Hematopoietic multipotent progenitor cell (in vitro differentiated cells): ENCODE data around the gene TST. TPM values are rescaled to one million over a fixed set of nuclear protein-coding genes. Genes with fewer than 3 reads are reported as not detected.
"Not testable (repeated sequence)": the region's sequence is repeated elsewhere in the genome, so short reads cannot be mapped to it uniquely, and the experiment has no call there.

Source experiments
- DNase-seq, 3 donors: peaks; one replicate each; pipeline ENCODE4 v3.0.0-alpha.2; 2011 to 2015; ENCODE audit warnings: low read depth in 2 of 3, low spot score in 2 of 3
- total RNA-seq: library from RNA; depleted of rRNA; stranded (reverse); fragments of >200 nt; gene quantifications from one replicate; pipeline ENCODE4 v1.2.3, GENCODE V29; 2012

Gene TST
- total RNA-seq, 1 donor = 35.0 TPM

DNA sequence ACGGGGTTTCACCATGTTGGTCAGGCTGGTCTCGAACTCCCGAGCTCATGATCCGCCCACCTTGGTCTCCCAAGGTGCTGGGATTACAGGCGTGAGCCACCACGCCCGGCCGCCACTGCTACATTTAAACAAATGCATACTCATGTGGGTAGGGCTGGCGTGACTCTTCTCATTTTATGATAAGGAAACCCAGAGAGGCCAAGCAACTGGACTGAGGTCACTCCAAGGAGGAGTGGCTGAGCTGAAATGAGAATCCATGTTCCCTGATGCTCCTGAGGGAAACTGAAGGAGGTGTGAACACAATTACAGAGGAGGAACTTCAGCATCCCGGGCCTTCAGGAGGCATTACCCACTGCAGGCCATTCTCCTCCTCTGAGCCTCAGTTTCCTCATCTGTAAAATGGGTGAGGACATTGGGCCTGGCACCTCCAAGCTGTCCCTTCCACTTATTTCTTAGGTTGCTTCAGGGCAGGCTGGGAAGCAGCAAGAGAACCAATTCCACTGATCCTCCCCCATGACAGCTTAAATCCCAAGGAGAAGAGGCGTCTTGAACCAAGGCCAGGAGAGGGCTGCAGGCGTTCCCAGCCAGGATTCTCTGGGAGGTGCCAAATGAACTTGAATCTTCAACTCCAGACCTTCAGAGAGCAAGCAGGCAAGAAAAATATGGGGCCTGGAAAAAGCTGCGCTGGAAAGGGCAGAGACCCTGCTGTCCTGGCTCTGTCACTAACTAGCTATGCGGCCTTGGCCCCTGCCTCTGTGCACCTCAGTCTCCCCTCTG is 2.9 kb downstream of the TST start:
- DNase-seq = no peak

DNA sequence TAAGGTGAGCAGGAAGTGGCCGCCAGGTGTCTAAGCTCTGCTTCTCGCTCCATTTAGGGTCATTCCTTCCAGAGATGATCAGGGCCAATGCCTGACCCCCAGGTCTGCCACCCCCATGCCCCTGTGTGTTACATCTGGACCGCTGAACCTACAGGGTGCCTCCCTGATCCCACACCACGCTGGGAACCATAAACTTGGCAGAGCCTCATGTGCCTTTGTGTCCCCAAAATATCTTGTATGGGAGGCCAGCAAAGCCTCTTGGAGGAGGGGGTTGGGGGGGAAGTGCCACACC is 3.7 kb downstream of the TST start:
- DNase-seq = no peak

DNA sequence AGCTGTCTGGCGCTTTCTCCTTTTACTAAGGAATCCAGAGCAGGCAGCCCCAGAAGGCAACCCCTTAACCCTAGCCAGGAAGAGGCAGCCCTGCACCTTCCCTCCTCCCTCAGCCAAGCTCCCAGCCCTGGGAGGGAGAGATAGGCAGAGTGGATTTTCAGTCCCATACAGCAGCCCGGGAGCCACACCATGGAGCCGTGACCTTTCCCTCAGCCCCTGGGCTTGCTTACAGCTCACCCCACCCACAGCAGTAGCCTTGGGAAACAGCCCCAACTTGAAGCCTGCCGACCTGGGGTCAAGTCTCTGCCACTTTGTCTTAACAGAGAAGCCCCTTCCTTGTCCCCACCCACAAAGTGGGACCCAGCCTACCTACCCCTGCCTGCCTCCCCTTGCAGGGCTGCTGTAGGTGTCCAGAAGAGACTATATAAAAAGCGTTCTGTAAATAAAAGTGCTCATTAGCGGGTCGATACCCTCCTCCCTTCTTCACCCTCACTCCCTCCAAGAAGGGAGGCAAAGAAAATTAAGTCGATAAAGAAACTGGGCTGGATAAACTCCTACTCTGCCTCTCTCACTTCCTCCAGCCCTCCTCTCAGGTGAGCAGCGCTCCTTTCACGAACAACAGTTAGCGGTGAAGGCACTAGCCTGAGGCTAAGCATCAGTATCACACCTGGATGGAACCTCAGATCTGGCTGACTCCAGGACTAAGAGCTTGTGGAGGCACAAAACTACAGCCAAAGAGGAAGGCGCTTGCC is 4.2 kb downstream of the TST start:
- DNase-seq = no peak

DNA sequence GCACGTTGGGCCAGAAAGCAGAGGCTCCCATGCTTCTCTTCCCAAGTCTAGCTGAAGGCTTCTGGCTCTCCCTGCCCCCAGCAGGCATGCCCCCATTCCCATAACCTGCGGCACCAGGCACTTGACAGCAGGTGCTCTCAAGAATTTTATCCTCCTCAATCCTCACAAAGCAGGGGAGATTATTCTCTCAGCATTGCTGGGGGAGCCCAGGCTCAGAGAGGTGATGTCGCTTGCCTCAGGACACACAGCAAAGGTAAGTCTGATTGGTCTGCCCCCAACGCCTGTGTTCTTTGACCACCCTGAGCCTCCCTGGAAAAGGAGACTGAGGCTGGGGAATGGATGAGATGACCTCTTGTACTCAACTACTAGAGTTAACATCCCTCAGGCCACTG is 4.8 kb downstream of the TST start:
- no peak for DNase-seq

DNA sequence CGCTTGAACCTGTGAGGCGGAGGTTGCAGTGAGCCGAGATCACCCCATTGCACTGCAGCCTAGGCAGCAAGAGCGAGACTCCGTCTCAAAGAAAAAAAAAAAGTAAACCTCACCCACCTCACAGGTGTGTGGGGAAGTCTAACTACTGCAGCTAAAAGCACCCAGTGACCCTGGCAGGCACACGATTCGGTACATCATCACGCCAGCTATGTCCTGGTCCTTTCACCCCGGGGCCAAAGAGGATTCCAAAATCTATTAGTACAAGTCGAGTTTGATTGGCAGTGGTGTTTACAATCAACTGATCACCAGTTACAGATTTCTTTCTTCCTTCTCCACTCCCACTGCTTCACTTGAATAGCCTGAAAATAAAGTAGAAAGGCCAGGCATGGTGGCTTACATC is 6.3 kb downstream of the TST start:
- no peak for DNase-seq

DNA sequence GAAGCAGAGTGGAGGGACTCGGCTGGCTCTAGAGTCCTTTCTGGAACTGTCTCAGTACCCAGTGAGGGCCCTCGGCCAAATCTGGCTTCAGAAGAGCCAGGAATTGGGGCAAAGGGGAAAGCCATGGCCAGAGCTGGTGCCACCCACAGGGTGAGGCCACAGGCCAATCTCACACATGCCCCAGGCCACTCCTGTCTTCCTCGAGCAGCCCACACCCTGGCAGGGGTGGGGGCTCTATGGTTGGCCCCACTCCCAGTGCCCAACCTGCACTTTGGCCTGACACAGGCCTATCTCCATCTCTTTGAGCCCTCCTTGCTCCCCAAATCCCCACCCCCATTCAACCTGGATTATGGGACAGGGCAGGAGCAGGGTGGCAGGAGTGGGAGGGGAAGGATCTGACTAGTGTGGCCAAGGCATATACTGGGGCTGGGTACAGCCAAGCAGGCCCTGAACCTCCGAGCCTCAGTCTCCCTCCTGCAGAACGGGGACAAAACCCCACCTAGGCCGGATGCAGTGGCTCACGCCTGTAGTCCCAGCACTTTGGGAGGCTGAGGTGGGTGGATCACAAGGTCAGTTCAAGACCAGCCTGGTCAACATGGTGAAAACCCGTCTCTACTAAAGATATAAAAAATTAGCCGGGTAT is 6.9 kb downstream of the TST start:
- DNase-seq = no peak

DNA sequence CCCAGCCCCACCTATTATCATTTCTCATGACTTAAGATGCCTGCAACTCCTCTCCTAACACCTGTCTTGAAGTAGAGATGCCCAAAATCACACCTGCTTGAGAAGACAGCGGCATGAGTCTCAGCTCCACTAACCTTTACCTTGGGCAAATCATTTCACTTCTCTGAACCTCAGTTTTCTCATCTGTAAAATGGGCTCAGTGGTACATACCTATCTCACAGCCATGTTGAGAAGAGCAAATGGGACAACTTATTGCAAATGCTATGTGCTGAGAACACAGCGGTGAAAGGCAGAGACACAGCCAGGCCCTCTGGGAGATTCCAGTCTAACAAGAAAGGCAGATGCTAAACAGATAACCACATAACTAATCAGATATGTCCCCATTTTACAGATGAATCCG is 7.8 kb downstream of the TST start:
- no peak for DNase-seq

DNA sequence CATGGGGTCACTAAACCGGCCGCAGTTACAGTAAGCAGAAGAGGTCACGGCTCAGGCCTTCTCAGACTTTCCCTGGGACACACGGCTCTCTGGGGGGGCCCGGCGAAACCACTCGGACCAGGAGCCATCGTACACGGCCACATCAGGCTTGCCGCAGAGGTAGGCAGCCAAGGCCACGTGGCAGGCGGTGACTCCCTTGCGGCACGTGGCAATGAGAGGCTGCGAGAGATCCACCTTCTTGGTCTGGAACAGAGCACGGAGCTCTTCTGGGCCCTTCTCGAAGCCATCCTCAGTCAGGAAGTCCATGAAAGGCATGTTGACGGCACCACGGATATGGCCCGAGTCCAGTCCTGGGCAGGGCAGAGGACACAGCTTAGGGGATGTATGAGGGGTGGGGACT is 8.3 kb downstream of the TST start:
- no peak for DNase-seq

DNA sequence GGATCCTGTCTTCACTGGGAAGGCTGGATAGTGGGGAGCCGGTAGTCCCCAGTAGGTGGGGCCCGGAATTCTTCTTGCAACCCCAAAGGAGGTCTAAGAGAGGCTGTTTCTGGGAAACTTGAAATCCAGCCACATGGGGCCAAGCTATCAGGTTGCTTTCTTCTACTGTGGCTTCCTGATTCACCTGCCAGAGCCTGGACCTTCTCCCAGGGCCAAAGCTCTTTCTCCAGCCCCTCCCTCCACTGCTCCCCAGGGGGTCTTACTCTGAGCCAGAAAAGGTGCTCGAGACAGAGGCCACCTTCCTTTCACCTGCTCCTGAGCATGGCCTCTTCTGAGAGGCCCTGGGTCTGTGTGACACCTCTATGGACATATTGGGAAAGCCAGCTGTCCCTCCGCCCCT is 9.1 kb downstream of the TST start:
- no peak for DNase-seq

DNA sequence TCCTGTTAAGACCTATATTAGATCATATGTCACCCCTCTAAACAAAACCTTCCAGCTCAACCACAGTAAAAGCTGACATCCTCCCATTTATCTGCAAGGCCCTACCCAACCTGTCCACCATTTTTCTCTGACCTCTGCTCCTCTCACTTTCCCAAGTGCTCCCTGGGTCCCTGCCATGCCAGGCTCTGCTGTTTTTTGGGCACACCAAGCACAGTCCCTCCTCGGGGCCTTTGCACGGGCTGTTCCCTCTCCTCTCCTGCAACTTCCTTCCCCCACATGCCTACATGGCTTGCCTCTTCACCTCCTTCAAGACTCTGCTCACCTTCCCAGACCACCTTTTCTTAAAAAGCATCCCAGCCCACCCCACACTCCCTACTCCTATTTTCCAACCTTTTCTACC is 9.8 kb downstream of the TST start:
- DNase-seq = no peak

DNA sequence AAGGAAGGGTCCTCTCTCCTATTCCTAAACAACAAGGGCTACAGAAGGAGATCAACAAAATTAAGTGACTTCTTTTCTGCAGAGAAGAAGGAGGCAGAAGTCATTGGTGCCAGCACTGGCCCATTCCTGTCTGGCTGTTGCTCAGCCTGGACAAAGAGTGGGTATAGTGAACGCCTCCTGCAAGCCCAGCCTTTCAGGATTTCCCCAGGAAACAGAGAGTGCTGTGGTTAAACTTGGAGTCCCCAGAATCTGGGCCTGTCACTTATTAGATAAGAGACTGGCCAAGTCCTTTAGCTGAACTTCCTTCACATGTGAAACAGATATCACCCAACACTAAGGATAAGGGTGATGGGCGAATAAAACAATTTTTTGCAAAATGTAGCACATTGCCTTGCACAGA is 10.9 kb downstream of the TST start:
- DNase-seq = peak in 2 of 3 donors; percentile 58 to 83

DNA sequence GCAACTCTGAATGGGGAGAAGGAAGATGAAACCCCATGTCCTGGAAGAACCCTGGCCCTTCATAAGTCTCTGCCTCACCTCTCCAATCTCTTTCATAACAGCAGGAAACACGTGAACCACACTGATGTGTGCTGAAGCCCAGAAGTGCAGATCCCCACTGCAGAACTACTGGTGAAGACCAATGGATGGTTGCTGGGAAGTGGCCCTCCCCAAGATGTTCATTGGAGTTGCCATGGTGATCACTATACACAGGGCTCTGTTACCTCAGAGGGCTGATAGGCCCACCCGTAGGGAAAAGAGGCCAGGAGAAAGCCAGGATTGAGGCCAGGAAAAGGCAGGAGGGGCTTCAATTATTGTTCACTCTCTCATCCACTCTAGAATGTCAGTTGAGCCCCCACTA is 11.6 kb downstream of the TST start:
- DNase-seq = peak in 2 of 3 donors; percentile 31 to 65

DNA sequence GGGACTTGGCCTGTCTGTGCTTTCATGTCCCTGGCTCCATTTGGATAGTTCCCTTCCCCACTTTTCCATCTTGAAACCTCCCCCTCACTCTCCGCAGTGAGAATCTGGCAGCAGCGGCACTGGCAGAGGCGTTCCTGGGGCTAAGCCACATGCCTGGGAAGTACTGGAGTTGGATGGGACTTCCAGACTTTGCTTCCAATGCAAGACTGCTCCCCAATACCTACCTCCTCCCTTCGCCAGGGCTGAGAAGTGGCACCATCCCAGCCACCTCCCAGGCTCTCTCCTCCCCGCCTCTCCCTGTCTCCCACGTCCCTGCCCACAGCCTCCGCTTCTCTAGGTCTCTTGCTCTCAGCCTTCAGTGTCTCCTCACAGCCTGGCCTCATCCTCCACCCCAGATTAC is 16.6 kb downstream of the TST start:
- no peak for DNase-seq

DNA sequence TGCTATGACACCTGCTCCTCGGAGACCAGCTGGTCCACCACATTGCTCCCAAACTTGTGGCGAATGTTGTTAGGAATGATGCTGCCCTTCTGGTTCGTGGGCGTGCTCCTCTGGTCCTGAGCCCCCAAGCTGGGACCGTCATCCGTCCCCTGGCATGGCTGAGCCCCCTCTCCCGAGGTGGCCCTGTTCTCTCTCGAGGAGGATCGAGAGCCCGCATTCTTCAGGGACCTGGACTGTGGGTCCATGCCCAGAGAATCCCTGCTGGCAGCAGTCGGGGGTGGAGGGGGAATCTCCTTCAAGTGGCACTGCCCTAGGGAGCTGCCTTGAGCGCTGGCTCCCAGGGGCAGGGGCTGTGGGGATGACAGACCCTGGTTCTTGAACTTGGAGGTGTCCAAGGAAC is 17.4 kb downstream of the TST start:
- DNase-seq = no peak

DNA sequence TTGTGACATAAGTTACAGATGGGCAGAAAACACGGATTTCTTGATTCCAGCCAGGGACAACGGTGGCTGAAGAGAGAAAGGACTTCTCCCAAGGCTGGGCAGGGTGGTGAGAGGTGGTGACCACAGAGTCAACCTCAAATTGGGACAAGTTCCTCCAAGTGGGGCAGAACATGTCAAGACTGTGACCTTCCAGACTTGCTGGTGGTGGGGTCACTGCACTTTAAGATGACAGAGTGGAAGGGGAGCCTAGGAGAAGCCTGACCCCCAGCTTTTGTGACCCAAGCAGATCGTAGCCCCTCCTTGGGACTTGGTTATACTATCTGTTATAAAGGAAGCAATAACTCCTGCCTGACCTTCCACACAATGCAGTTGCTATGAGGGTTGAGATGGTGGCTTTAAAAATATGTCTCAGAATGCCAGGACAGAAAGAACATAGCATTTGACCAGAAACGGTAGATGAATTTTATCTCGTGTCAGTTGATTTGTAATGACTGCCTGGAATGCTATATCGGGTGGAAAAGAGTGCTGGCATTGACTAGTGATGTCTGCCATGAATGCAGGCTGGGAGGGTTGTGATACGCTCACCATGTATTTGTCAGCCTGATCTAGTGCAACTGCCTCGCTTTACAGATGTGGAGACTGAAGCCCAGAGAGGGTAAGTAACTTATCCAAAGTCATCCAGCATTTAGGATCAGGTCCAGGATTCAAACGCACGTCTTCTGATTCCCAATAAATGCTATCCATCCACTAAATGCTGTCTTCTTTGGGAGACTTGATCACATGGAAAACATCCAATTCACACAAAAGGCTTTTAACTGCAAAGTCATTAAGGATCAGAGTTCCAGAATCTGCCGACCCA is 18.3 kb downstream of the TST start:
- no peak for DNase-seq

DNA sequence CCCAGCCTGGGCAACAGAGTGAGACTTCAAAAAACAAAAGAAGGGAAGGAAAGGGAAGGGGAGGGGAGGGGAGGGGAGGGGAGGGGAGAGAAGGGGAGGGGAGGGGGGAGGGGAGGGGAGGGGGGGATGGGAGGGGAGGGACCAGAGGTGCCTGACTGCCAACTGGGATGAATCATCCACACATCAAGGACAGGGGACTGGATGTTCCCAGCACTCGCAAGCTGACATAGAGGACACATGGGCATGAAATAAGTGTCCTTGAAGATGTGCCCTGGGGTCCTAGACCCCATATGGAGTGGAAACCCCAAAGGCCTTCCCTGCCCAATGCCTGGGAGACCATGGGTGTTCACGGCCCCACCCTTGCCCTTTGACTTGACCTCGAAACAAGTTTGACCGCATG is 19.8 kb downstream of the TST start:
- DNase-seq = no peak

DNA sequence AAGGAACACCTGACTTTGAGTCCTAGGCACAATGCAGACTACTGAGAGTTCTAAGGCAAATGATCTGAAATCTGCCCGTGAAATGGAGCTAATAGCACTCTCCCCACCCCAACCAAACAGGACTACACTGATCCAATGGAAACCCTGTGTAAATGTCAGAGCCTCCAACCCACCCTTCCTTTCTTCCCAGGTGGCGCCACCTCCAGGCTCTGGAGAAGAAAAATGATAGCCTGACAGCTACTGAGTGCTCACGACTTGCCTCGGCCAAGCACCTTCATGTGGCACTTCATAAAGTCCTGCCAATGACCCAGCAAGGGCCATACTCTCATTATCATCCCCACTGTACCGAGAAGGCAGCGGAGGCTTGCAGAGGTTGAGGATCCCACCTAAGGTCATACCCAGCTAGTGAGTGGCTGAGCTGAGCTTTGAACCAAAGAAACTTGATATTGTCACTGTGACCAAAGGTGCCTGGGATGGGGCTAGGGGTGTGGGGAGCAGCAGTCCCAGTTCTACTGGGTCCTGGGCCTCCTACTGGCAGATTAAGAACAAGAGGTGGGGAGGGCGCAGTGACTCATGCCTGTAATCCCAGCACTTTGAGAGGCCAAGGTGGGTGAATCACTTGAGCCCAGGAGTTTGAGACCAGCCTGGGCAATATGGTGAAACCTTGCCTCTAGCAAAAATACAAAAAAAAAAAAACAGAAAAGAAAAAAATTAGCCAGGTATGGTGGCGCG is 20.5 kb downstream of the TST start:
- no peak for DNase-seq

DNA sequence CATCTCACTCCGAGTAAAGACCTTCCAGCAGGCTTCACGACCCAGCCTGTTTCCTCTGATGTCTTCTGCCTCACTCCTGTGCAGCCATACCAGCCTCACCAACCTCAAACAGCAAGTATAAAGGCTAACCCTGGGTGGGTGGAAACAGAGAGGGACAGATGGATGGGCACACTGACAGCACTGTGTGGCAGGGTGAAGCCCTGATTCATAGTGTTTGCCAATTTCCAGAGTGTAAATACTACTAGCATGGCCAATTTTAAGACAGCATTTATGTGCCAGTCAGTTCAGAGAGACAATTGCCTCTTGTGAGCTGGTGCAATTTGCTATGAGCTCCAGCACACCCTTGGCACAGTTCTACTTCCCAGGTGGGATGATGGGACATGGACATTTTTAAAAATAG is 21.5 kb downstream of the TST start:
- DNase-seq = no peak

DNA sequence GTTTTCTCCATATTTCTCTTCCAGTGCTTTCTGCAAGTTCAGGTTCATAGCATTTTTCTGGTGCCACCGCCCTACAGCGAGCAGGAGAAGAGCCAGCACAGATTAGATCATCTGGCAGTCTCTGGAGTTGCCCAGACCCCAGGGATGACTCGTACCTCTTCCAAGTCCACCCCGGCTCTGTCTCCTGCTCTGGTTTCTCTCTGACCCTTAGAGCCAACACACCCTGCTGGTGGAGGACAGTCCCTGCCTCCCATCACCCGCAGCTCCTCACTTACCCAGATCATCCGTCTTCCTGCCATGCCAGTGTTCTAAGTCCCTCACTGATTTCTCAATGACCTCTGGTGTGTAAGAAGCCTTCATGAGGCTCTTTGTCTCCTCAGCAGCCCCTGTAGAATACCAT is 28.0 kb downstream of the TST start:
- no peak for DNase-seq

DNA sequence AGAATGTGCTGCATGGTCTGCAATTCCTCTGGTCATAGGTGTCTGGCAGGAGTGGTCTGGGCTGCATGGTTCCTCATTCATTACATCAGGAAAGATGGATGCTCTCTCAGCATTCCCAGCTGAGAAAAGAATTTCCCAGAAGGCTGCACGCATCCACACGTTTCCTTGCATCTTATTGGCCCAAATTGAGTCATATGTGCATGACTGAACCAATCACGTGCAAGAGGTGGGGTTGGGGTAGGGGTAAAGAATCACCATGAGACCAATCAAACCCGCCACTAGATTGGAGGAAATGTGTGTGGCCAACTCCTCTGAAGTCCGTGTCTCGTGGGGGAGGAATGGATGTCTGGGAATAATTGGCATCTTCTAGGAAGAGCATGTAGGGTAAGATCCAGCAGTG is 28.8 kb downstream of the TST start:
- no peak for DNase-seq

DNA sequence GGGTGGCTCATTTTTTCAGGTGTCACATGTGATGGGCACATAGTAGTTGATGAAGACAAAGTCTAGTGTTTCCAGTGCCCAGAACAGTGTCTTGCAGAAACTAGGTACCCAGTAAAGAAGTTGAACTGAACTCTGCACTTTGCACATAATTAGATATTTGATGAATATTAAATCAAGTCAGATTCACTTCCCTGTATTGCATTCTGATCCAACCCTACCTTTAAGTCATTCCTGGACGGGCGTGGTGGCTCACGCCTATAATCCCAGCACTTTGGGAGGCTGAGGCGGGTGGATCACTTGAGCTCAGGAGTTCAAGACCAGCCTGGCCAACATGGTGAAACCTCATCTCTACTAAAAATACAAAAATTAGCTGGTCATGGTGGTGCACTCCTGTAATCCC is 30.2 kb downstream of the TST start:
- DNase-seq = not testable (repeated sequence)
